SK-N-SH treated with all-trans-retinoic acid at 6 μM for 48 hours (cell line): ENCODE results near the gene KAT6B.

Experiments
- ARNTL ChIP-seq: fragments of 450-650 bp; formaldehyde crosslinking; IDR thresholded peaks from 2 replicates; pipeline ENCODE4 v1.5.0; 2020; ENCODE audit warnings: low read depth, mild to moderate bottlenecking, moderate library complexity, borderline replicate concordance
- OSR1 ChIP-seq: fragments of 250-450 bp; sonication (Bioruptor Pico); IDR thresholded peaks from 2 replicates; pipeline ENCODE4 v1.8.0; 2022; ENCODE audit warnings: moderate library complexity, mild to moderate bottlenecking, inconsistent platforms
- TOX ChIP-seq: fragments of 250-450 bp; sonication (Bioruptor Pico); IDR thresholded peaks from 2 replicates; pipeline ENCODE4 v1.8.0; 2021; ENCODE audit warnings: mild to moderate bottlenecking, moderate library complexity, borderline replicate concordance
- ZFP30 ChIP-seq: fragments of 450-650 bp; formaldehyde crosslinking; IDR thresholded peaks from 2 replicates; pipeline ENCODE4 v1.5.0; 2022; ENCODE audit warnings: mild to moderate bottlenecking, moderate library complexity

DNA sequence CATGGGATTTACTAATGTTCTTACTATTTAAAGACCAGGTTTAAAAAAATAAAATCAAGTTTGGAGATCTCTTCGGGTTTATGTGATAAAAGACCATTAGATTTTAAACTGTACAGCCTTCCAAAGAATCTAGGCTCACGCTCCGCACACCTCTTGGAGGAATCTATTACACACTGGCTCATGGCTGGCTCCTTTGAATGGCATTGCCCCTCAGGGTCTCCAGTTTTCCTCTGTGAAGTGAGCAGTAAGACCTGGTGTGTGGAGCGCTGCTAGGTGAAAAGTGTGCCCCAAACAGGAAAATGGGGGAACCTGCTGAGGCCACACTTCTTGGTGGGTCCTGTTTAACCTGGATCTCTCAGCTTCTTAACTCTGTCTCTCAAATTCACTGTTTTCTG is 142.3 kb downstream of the KAT6B start:
- TF ChIP-seq ZFP30 (CRISPR knock-in tag) = no peak
- no peak for TF ChIP-seq OSR1 (CRISPR knock-in tag)
- TF ChIP-seq TOX = no peak
- no peak for TF ChIP-seq ARNTL (CRISPR knock-in tag)
